Measurements from ENCODE around the gene PLA2G3. TPM values are rescaled to one million over a fixed set of nuclear protein-coding genes. Genes with fewer than 3 reads are reported as not detected.
"Not testable (repeated sequence)": the region's sequence is repeated elsewhere in the genome, so short reads cannot be mapped to it uniquely, and the experiment has no call there.

Gene PLA2G3
- total and polyA plus RNA-seq, 2 donors from 2014 or later, result 1.2 TPM; not detected in 1

GRCh38 chr22:31177420-31178162 lies 37.3 kb upstream of the PLA2G3 start:
- no peak overlapping the region for H3K9ac ChIP-seq (ENCODE audit: low read length in 3 of 3)
- H3K27ac ChIP-seq (ENCODE audit: low read depth in 2 of 2, low read length in 2 of 2), result no peak overlapping the region
- intact Hi-C loops (cut with DNase I), result no loop called here
- peaks cover 3 to 21% (median 12%) of the 10 kb centered on the region in 3 donors for H3K4me1 ChIP-seq (ENCODE audit: control insufficient read depth in 2 of 3, insufficient read depth in 2 of 3, low read depth in 1 of 3, low read length in 3 of 3)
- H3K36me3 ChIP-seq (ENCODE audit: control insufficient read depth in 2 of 3, insufficient read depth in 3 of 3, low read length in 3 of 3), result peaks cover 0 to 4% (median 3%) of the 10 kb centered on the region in 3 donors
- H3K4me3 ChIP-seq (ENCODE audit: low read length in 3 of 3), result no peak overlapping the region
- no peak for TF ChIP-seq CTCF (IDR thresholded peaks at IDR 0.05; ENCODE audit: borderline replicate concordance, extremely low read depth, insufficient read depth)
- no peak for FAIRE-seq
- no peak for DNase-seq
- H3K9me3 ChIP-seq (ENCODE audit: control insufficient read depth in 2 of 3, insufficient read depth in 1 of 3, low read length in 3 of 3), result no peaks in the 10 kb centered on the region
- H3K27me3 ChIP-seq (ENCODE audit: control insufficient read depth, insufficient read depth, low read length), result no peaks in the 10 kb centered on the region

- no peak for TF ChIP-seq CTCF (IDR thresholded peaks at IDR 0.05; ENCODE audit: borderline replicate concordance, extremely low read depth, insufficient read depth)
- Histone ChIP-seq H3K9ac (ENCODE audit: low read length in 3 of 3) (no peak overlapping the region), H3K4me3 (ENCODE audit: low read length in 3 of 3) (no peak overlapping the region), H3K36me3 (ENCODE audit: control insufficient read depth in 2 of 3, insufficient read depth in 3 of 3, low read length in 3 of 3) (peaks cover 0 to 4% (median 3%) of the 10 kb centered on the region in 3 donors), H3K27me3 (ENCODE audit: control insufficient read depth, insufficient read depth, low read length) (no peaks in the 10 kb centered on the region), H3K4me1 (ENCODE audit: control insufficient read depth in 2 of 3, insufficient read depth in 2 of 3, low read depth in 1 of 3, low read length in 3 of 3) (peaks cover 3 to 21% (median 12%) of the 10 kb centered on the region in 3 donors), H3K9me3 (ENCODE audit: control insufficient read depth in 2 of 3, insufficient read depth in 1 of 3, low read length in 3 of 3) (no peaks in the 10 kb centered on the region), H3K27ac (ENCODE audit: low read depth in 2 of 2, low read length in 2 of 2) (no peak overlapping the region)
- intact Hi-C loops (cut with DNase I), result no loop called here
- DNase-seq, result no peak
- no peak for FAIRE-seq
Measured at GRCh38 chr22:31176923-31177322, 36.6 kb upstream of the PLA2G3 start.

GRCh38 chr22:31173386-31174145 lies 33.3 kb upstream of the PLA2G3 start:
- no peak overlapping the region for H3K27ac ChIP-seq (ENCODE audit: low read depth in 2 of 2, low read length in 2 of 2)
- peaks cover 0 to 4% (median 3%) of the 10 kb centered on the region in 3 donors for H3K36me3 ChIP-seq (ENCODE audit: control insufficient read depth in 2 of 3, insufficient read depth in 3 of 3, low read length in 3 of 3)
- no peak overlapping the region for H3K9ac ChIP-seq (ENCODE audit: low read length in 3 of 3)
- FAIRE-seq (no peak), DNase-seq (no peak)
- intact Hi-C loops (cut with DNase I), result no loop called here
- H3K4me1 ChIP-seq (ENCODE audit: control insufficient read depth in 2 of 3, insufficient read depth in 2 of 3, low read depth in 1 of 3, low read length in 3 of 3), result peaks cover 0 to 9% (median 8%) of the 10 kb centered on the region in 3 donors
- no peak overlapping the region for H3K4me3 ChIP-seq (ENCODE audit: low read length in 3 of 3)
- TF ChIP-seq CTCF (IDR thresholded peaks at IDR 0.05; ENCODE audit: borderline replicate concordance, extremely low read depth, insufficient read depth), result no peak
- no peaks in the 10 kb centered on the region for H3K9me3 ChIP-seq (ENCODE audit: control insufficient read depth in 2 of 3, insufficient read depth in 1 of 3, low read length in 3 of 3)
- no peaks in the 10 kb centered on the region for H3K27me3 ChIP-seq (ENCODE audit: control insufficient read depth, insufficient read depth, low read length)

GRCh38 chr22:31171734-31172133 lies 31.4 kb upstream of the PLA2G3 start:
- H3K4me3 ChIP-seq (ENCODE audit: low read length in 3 of 3); H3K9me3 ChIP-seq (ENCODE audit: control insufficient read depth in 2 of 3, insufficient read depth in 1 of 3, low read length in 3 of 3); DNase-seq; FAIRE-seq; H3K36me3 ChIP-seq (ENCODE audit: control insufficient read depth in 2 of 3, insufficient read depth in 3 of 3, low read length in 3 of 3); H3K27ac ChIP-seq (ENCODE audit: low read depth in 2 of 2, low read length in 2 of 2); H3K9ac ChIP-seq (ENCODE audit: low read length in 3 of 3); H3K27me3 ChIP-seq (ENCODE audit: control insufficient read depth, insufficient read depth, low read length); intact Hi-C loops (cut with DNase I): not testable (repeated sequence)
- peaks cover 0 to 11% (median 7%) of the 10 kb centered on the region in 3 donors for H3K4me1 ChIP-seq (ENCODE audit: control insufficient read depth in 2 of 3, insufficient read depth in 2 of 3, low read depth in 1 of 3, low read length in 3 of 3)

All from kidney (tissue), 14 donors.